WTC11 (cell line): ENCODE data around the gene CCDC154. TPM values are rescaled to one million over a fixed set of nuclear protein-coding genes. Genes with fewer than 3 reads are reported as not detected.

ENCODE experiments used
- ATAC-seq: fragments of 200-7000 bp; cut with Tn5 transposase; 2 replicates; pipeline ENCODE4 v1.10.0; 2021; ENCODE audit warnings: mild to moderate bottlenecking, moderate library complexity
- CTCF ChIA-PET: fragments of 300-600 bp; sonication (Branson Sonifier 250); formaldehyde crosslinking; loops from one replicate; lab custom pipeline; 2021; ENCODE audit warnings: antibody characterized with exemption; lab: Charles Lee
- POLR2A ChIA-PET: fragments of 350-600 bp; sonication (Branson Sonifier 250); formaldehyde crosslinking; loops from one replicate; lab custom pipeline; 2021; ENCODE audit warnings: antibody characterized with exemption; lab: Charles Lee
- DNase-seq: peaks from one replicate; pipeline ENCODE4 v3.0.0; 2021; ENCODE audit warnings: low spot score
- H3K27ac Mint-ChIP-seq: 2 replicates; pipeline ENCODE4 v1.8.0; 2021; ENCODE audit warnings: mixed read lengths
- H3K27me3 Mint-ChIP-seq: 2 replicates; pipeline ENCODE4 v1.8.0; 2021; ENCODE audit warnings: low read depth, mild to moderate bottlenecking, moderate library complexity, mixed read lengths
- H3K36me3 Mint-ChIP-seq: 2 replicates; pipeline ENCODE4 v1.8.0; 2021; ENCODE audit warnings: mixed read lengths
- H3K4me1 Mint-ChIP-seq: 2 replicates; pipeline ENCODE4 v1.8.0; 2022; ENCODE audit warnings: mixed read lengths
- H3K4me3 Mint-ChIP-seq: 2 replicates; pipeline ENCODE4 v1.8.0; 2021; ENCODE audit warnings: mild to moderate bottlenecking, moderate library complexity, mixed read lengths
- H3K9me3 Mint-ChIP-seq: 2 replicates; pipeline ENCODE4 v1.8.0; 2021; ENCODE audit warnings: mixed read lengths
- CBFB ChIP-seq: sonication (generic); formaldehyde crosslinking; IDR thresholded peaks from 2 replicates; pipeline ENCODE4 v1.8.1; 2022; ENCODE audit warnings: mild to moderate bottlenecking, low read depth, missing genetic modification reagents
- FOXK1 ChIP-seq: sonication (generic); formaldehyde crosslinking; IDR thresholded peaks from 2 replicates; pipeline ENCODE4 v1.8.0; 2022; ENCODE audit warnings: mild to moderate bottlenecking, moderate library complexity, missing genetic modification reagents
- GABPB1 ChIP-seq: sonication (generic); formaldehyde crosslinking; IDR thresholded peaks from 2 replicates; pipeline ENCODE4 v1.8.1; 2023; ENCODE audit warnings: mild to moderate bottlenecking, missing genetic modification reagents
- PRRX2 ChIP-seq: fragments of 250-450 bp; sonication (Bioruptor Pico); IDR thresholded peaks from 2 replicates; pipeline ENCODE4 v1.8.0; 2021; ENCODE audit warnings: mild to moderate bottlenecking
- ZBTB21 ChIP-seq: sonication (generic); formaldehyde crosslinking; IDR thresholded peaks from 2 replicates; pipeline ENCODE4 v1.8.1; 2023; ENCODE audit warnings: mild to moderate bottlenecking, missing genetic modification reagents, borderline replicate concordance
- total RNA-seq: library from RNA; stranded (reverse); gene quantifications from 3 replicates; pipeline ENCODE4 v1.2.3, GENCODE V29; 2021
- TF ChIP-seq, protein P1 (sequence below): sonication (generic); formaldehyde crosslinking; IDR thresholded peaks from 2 replicates; pipeline ENCODE4 v1.8.1; 2022; ENCODE audit warnings: missing genetic modification reagents, borderline replicate concordance
- TF ChIP-seq, protein P2 (sequence below): fragments of 250-450 bp; sonication (Bioruptor Pico); conservative IDR thresholded peaks from 2 replicates; pipeline ENCODE4 v1.9.0; 2021; ENCODE audit warnings: mild to moderate bottlenecking
- TF ChIP-seq, protein P3 (sequence below): sonication (generic); formaldehyde crosslinking; IDR thresholded peaks from 2 replicates; pipeline ENCODE4 v1.8.1; 2023; ENCODE audit warnings: mild to moderate bottlenecking, missing genetic modification reagents
- TF ChIP-seq, protein P4 (sequence below): fragments of 250-450 bp; sonication (Bioruptor Pico); IDR thresholded peaks from 2 replicates; pipeline ENCODE4 v1.9.0; 2021; ENCODE audit warnings: mild to moderate bottlenecking
- TF ChIP-seq, protein P5 (sequence below): sonication (generic); formaldehyde crosslinking; IDR thresholded peaks from 2 replicates; pipeline ENCODE4 v1.8.0; 2023; ENCODE audit warnings: missing genetic modification reagents, mild to moderate bottlenecking, borderline replicate concordance
- TF ChIP-seq, protein P6 (sequence below): sonication (generic); formaldehyde crosslinking; IDR thresholded peaks from 2 replicates; pipeline ENCODE4 v1.8.1; 2022; ENCODE audit warnings: low read depth, mild to moderate bottlenecking, moderate library complexity, missing genetic modification reagents, borderline replicate concordance

CCDC154 gene
- total RNA-seq, 1 experiment from 2014 or later: 0.46 TPM

DNA sequence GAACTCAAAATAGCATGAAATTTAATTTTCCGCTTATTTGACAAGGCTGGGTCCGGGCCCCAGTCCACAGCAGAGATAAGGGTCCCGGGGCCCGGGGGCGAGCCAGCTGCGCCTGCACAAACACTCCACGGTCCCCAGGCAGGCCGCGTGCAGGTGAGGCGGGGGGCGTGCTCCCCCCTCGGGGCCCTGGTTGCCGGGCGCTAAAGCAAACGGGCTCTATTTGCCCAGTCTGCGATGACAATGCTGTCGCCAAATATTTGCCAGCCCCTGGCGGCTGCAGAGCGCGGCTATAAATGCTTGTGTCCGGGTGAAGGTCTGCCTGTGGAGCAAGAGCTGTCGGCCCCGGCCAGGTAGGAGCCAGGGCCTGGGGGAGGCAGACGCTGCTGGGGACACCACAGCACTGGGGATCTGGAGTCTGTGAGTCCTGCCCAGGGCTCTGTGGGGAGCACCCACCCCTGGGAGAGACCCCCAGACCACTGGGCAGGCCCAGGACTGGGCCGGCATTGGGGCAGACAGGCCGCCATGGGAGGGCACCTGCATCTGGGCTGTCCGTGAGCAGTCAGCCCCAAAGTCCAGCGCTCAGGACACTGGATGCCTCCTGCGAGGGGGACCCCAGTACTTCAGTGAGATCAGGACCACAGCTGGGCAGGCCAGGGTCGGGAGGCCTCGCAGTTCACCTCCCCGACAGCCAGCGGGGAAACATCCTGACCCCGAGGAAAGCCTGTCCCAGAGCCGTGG is 13.4 kb downstream of the CCDC154 start, which contains the start of gene PERCC1:
Gene PERCC1 (plus strand): TSS at position 320 of the 738 bp plus-strand sequence. CDS start 1,516 bp downstream, outside the sequence.
- no peak within 1 kb of the TSS for H3K27ac Mint-ChIP-seq
- no peaks in the 10 kb centered on the region for H3K4me1 Mint-ChIP-seq
- ChIA-PET POLR2A (no interaction called here), CTCF (no interaction called here)
- no peak for DNase-seq
- no peak within 1 kb of the TSS for H3K4me3 Mint-ChIP-seq
- no peaks in the 10 kb centered on the region for H3K9me3 Mint-ChIP-seq
- TF ChIP-seq GABPB1 (CRISPR knock-in tag): peak; percentile 34; the same call in 1 of the 2 replicates
- TF ChIP-seq, protein P1, sequence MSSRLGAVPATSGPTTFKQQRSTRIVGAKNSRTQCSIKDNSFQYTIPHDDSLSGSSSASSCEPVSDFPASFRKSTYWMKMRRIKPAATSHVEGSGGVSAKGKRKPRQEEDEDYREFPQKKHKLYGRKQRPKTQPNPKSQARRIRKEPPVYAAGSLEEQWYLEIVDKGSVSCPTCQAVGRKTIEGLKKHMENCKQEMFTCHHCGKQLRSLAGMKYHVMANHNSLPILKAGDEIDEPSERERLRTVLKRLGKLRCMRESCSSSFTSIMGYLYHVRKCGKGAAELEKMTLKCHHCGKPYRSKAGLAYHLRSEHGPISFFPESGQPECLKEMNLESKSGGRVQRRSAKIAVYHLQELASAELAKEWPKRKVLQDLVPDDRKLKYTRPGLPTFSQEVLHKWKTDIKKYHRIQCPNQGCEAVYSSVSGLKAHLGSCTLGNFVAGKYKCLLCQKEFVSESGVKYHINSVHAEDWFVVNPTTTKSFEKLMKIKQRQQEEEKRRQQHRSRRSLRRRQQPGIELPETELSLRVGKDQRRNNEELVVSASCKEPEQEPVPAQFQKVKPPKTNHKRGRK (CRISPR knock-in tag): no peak
- no peak for TF ChIP-seq FOXK1 (CRISPR knock-in tag)
- TF ChIP-seq, protein P2, sequence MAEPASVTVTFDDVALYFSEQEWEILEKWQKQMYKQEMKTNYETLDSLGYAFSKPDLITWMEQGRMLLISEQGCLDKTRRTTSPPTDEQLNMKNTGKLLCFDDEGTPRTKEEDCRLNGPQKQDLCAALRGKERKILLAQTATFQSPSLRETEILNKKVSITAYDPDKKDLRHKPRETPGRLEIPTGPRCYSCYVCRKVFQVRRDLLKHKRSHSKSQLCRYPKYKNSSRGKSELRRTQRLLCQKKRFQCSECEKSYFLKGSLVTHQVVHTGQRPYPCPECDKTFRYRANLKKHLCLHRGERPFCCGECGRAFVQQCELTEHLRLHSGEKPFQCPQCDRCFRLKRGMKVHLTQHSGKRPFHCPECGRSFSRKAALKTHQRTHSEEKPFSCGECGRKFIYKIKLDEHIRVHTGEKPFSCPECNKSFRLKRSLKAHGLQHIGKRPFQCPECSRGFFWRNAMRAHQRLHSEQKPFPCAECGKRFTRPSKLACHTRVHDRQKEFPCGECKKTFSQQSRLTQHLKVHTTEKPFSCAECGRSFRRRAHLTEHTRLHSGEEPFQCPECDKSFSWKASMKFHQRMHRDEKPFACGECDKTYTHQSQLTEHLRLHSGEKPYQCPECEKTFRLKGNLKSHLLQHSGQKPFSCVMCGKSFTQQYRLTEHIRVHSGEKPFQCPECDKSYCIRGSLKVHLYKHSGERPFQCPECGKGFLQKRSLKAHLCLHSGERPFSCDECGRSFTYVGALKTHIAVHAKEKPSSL (CRISPR knock-in tag): no peak
- TF ChIP-seq, all 79 proteins: peak for 1
- ATAC-seq: no peak
- no peaks in the 10 kb centered on the region for H3K27me3 Mint-ChIP-seq
- H3K36me3 Mint-ChIP-seq: no peaks in the 10 kb centered on the region

DNA sequence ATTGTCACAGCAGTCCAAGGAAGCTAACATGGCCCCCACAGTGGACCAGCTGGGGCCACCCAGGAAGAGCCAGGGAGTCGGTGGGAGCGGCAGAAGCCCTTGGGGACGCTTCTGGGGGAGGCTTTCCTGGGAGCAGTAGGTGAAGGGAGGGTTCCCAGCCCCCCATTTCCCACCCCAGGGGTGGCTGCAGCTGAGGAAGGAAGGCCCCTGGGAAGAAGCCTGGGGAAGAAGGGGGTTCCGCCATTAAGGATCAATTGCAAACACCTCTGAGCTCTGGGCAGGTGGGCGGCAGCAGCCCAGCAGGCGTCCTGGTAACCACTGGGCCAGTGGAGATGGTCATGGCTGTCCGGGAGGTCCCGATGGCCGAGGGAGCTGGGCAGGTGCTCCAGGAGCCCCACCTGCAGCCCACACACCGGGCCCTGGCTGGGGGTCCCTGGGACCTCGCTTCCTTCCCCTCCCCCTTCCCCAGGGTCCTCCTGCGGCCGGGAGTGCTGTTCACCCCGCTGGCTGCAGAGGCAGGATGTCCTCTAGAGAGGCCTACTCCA is 14.1 kb downstream of the CCDC154 start:
- ChIA-PET CTCF (interaction anchor here (0.6 kb wide), 1 partner anchor 50 kb away, joined by 3 read pairs; no protein-coding TSS in a partner anchor), POLR2A (no interaction called here)
- Mint-ChIP-seq H3K36me3 (no peaks in the 10 kb centered on the region), H3K9me3 (no peaks in the 10 kb centered on the region), H3K4me3 (no peak overlapping the region), H3K4me1 (no peaks in the 10 kb centered on the region), H3K27ac (no peak overlapping the region), H3K27me3 (no peaks in the 10 kb centered on the region)
- ATAC-seq (no peak), DNase-seq (no peak)
- no peak for TF ChIP-seq CBFB (CRISPR knock-in tag)
- TF ChIP-seq, protein P3, sequence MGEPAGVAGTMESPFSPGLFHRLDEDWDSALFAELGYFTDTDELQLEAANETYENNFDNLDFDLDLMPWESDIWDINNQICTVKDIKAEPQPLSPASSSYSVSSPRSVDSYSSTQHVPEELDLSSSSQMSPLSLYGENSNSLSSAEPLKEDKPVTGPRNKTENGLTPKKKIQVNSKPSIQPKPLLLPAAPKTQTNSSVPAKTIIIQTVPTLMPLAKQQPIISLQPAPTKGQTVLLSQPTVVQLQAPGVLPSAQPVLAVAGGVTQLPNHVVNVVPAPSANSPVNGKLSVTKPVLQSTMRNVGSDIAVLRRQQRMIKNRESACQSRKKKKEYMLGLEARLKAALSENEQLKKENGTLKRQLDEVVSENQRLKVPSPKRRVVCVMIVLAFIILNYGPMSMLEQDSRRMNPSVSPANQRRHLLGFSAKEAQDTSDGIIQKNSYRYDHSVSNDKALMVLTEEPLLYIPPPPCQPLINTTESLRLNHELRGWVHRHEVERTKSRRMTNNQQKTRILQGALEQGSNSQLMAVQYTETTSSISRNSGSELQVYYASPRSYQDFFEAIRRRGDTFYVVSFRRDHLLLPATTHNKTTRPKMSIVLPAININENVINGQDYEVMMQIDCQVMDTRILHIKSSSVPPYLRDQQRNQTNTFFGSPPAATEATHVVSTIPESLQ: no peak

DNA sequence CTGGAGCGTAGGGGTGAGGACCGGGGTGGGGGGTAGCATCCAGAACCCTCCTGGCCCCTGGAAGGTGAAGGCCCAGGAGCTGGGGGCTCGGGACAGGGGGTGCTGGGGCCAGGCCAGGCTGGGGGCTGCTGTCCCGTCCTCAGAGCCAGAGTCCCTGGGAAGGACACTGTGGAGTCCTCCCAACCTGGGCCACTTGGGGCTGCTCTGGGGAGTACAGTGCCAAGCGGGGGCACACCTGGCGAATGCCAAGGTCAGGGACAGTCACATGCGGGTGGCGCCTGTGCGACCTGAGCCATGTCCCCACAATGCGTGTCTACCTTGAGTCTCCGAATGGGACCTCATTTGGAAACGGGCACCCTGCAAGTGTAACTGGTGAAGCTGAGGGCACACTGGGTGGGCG is 14.7 kb downstream of the CCDC154 start:
- no peaks in the 10 kb centered on the region for H3K36me3 Mint-ChIP-seq
- no peak overlapping the region for H3K27ac Mint-ChIP-seq
- H3K9me3 Mint-ChIP-seq: no peaks in the 10 kb centered on the region
- POLR2A ChIA-PET: no interaction called here
- no peaks in the 10 kb centered on the region for H3K27me3 Mint-ChIP-seq
- ATAC-seq (no peak), DNase-seq (no peak)
- no peaks in the 10 kb centered on the region for H3K4me1 Mint-ChIP-seq
- CTCF ChIA-PET: interaction anchor here (0.6 to 1.3 kb wide), 5 partner anchors 9 to 63 kb away, joined by 3 to 6 read pairs (median 4); partner anchors contain the start of genes TELO2 and UQCC4
- H3K4me3 Mint-ChIP-seq: no peak overlapping the region
- no peak for TF ChIP-seq FOXK1 (CRISPR knock-in tag)
- TF ChIP-seq GABPB1 (CRISPR knock-in tag): no peak
- TF ChIP-seq, protein P4, sequence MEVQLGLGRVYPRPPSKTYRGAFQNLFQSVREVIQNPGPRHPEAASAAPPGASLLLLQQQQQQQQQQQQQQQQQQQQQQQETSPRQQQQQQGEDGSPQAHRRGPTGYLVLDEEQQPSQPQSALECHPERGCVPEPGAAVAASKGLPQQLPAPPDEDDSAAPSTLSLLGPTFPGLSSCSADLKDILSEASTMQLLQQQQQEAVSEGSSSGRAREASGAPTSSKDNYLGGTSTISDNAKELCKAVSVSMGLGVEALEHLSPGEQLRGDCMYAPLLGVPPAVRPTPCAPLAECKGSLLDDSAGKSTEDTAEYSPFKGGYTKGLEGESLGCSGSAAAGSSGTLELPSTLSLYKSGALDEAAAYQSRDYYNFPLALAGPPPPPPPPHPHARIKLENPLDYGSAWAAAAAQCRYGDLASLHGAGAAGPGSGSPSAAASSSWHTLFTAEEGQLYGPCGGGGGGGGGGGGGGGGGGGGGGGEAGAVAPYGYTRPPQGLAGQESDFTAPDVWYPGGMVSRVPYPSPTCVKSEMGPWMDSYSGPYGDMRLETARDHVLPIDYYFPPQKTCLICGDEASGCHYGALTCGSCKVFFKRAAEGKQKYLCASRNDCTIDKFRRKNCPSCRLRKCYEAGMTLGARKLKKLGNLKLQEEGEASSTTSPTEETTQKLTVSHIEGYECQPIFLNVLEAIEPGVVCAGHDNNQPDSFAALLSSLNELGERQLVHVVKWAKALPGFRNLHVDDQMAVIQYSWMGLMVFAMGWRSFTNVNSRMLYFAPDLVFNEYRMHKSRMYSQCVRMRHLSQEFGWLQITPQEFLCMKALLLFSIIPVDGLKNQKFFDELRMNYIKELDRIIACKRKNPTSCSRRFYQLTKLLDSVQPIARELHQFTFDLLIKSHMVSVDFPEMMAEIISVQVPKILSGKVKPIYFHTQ (CRISPR knock-in tag): no peak
- TF ChIP-seq, protein P5, sequence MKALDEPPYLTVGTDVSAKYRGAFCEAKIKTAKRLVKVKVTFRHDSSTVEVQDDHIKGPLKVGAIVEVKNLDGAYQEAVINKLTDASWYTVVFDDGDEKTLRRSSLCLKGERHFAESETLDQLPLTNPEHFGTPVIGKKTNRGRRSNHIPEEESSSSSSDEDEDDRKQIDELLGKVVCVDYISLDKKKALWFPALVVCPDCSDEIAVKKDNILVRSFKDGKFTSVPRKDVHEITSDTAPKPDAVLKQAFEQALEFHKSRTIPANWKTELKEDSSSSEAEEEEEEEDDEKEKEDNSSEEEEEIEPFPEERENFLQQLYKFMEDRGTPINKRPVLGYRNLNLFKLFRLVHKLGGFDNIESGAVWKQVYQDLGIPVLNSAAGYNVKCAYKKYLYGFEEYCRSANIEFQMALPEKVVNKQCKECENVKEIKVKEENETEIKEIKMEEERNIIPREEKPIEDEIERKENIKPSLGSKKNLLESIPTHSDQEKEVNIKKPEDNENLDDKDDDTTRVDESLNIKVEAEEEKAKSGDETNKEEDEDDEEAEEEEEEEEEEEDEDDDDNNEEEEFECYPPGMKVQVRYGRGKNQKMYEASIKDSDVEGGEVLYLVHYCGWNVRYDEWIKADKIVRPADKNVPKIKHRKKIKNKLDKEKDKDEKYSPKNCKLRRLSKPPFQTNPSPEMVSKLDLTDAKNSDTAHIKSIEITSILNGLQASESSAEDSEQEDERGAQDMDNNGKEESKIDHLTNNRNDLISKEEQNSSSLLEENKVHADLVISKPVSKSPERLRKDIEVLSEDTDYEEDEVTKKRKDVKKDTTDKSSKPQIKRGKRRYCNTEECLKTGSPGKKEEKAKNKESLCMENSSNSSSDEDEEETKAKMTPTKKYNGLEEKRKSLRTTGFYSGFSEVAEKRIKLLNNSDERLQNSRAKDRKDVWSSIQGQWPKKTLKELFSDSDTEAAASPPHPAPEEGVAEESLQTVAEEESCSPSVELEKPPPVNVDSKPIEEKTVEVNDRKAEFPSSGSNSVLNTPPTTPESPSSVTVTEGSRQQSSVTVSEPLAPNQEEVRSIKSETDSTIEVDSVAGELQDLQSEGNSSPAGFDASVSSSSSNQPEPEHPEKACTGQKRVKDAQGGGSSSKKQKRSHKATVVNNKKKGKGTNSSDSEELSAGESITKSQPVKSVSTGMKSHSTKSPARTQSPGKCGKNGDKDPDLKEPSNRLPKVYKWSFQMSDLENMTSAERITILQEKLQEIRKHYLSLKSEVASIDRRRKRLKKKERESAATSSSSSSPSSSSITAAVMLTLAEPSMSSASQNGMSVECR (CRISPR knock-in tag): no peak
- TF ChIP-seq PRRX2: no peak
- no peak for TF ChIP-seq ZBTB21
- TF ChIP-seq, protein P6, sequence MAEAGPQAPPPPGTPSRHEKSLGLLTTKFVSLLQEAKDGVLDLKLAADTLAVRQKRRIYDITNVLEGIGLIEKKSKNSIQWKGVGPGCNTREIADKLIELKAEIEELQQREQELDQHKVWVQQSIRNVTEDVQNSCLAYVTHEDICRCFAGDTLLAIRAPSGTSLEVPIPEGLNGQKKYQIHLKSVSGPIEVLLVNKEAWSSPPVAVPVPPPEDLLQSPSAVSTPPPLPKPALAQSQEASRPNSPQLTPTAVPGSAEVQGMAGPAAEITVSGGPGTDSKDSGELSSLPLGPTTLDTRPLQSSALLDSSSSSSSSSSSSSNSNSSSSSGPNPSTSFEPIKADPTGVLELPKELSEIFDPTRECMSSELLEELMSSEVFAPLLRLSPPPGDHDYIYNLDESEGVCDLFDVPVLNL: no peak
